Glutamatergic neuron (in vitro differentiated cells): Measurements from ENCODE around the gene NEK1. TPM values are rescaled to one million over a fixed set of nuclear protein-coding genes. Genes with fewer than 3 reads are reported as not detected.
"Not testable (repeated sequence)": the region's sequence is repeated elsewhere in the genome, so short reads cannot be mapped to it uniquely, and the experiment has no call there.

Experiments used
- DNase-seq: peaks from one replicate; pipeline ENCODE4 v3.0.0; 2022
- H3K27ac Mint-ChIP-seq: one replicate; pipeline ENCODE4 v1.8.0; 2020; ENCODE audit warnings: mild to moderate bottlenecking, mixed read lengths, inconsistent platforms; ENCODE audit not compliant: unreplicated experiment
- H3K27me3 Mint-ChIP-seq: one replicate; pipeline ENCODE4 v1.8.0; 2020; ENCODE audit warnings: mild to moderate bottlenecking, moderate library complexity, mixed read lengths, inconsistent platforms; ENCODE audit not compliant: unreplicated experiment
- H3K36me3 Mint-ChIP-seq: one replicate; pipeline ENCODE4 v1.8.0; 2020; ENCODE audit warnings: mild to moderate bottlenecking, mixed read lengths, inconsistent platforms; ENCODE audit not compliant: unreplicated experiment
- H3K4me1 Mint-ChIP-seq: one replicate; pipeline ENCODE4 v1.8.0; 2020; ENCODE audit warnings: mild to moderate bottlenecking, low read depth, mixed read lengths, inconsistent platforms; ENCODE audit not compliant: unreplicated experiment
- H3K4me3 Mint-ChIP-seq: one replicate; pipeline ENCODE4 v1.8.0; 2020; ENCODE audit warnings: mild to moderate bottlenecking, mixed read lengths, inconsistent platforms; ENCODE audit not compliant: unreplicated experiment
- H3K9me3 Mint-ChIP-seq: one replicate; pipeline ENCODE4 v1.8.0; 2020; ENCODE audit warnings: mild to moderate bottlenecking, moderate library complexity, mixed read lengths, inconsistent platforms; ENCODE audit not compliant: unreplicated experiment
- total RNA-seq: library from RNA; stranded (reverse); fragmentation: NEBNext Ultra II Directional; extraction: Animal tissue kit (Norgen Biotek cat#: 25700); gene quantifications from one replicate; pipeline ENCODE4 v1.2.1, GENCODE V29; 2021; ENCODE audit not compliant: unreplicated experiment
- TF ChIP-seq, protein P1 (sequence below): fragments of 200-600 bp; sonication (generic); IDR thresholded peaks from one replicate; pipeline ENCODE4 v1.5.0; 2021; ENCODE audit not compliant: partially characterized antibody, unreplicated experiment

NEK1 gene
- total RNA-seq, 1 donor from 2014 or later: 23.2 TPM

DNA sequence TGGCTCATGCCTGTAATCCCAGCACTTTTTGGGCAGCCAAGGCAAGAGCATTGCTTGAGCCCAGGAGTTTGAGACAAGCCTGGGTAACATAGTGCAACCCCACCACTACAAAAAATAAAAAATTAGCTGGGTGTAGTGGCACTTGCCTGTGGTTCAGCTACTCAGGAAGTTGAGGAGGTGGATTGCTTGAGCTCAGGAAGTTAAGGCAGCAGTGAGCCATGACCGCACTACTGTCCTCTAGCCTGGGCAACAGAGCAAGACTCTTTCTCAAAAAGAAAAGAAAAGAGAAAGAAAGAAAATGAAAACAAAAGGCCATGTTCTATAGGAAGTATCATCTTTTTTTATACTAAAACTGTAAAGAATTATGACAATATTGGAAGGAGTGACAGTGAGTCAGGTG, 38.5 kb downstream of the NEK1 start:
- Mint-ChIP-seq H3K9me3 (peaks cover 1% of the 10 kb centered on the region), H3K36me3 (peaks cover 5% of the 10 kb centered on the region), H3K27me3 (peaks cover 3% of the 10 kb centered on the region), H3K27ac (no peak overlapping the region), H3K4me3 (no peak overlapping the region), H3K4me1 (peaks cover 4% of the 10 kb centered on the region)
- DNase-seq: no peak
- TF ChIP-seq, protein P1, sequence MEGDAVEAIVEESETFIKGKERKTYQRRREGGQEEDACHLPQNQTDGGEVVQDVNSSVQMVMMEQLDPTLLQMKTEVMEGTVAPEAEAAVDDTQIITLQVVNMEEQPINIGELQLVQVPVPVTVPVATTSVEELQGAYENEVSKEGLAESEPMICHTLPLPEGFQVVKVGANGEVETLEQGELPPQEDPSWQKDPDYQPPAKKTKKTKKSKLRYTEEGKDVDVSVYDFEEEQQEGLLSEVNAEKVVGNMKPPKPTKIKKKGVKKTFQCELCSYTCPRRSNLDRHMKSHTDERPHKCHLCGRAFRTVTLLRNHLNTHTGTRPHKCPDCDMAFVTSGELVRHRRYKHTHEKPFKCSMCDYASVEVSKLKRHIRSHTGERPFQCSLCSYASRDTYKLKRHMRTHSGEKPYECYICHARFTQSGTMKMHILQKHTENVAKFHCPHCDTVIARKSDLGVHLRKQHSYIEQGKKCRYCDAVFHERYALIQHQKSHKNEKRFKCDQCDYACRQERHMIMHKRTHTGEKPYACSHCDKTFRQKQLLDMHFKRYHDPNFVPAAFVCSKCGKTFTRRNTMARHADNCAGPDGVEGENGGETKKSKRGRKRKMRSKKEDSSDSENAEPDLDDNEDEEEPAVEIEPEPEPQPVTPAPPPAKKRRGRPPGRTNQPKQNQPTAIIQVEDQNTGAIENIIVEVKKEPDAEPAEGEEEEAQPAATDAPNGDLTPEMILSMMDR: no peak

GRCh38 chr4:169571435-169571834, 40.9 kb downstream of the NEK1 start:
- DNase-seq: no peak
- H3K27ac Mint-ChIP-seq: peak overlapping the region; percentile 84
- no peak overlapping the region for H3K4me3 Mint-ChIP-seq
- peaks cover 3% of the 10 kb centered on the region for H3K27me3 Mint-ChIP-seq
- TF ChIP-seq, protein P1: no peak
- peaks cover 7% of the 10 kb centered on the region for H3K4me1 Mint-ChIP-seq
- H3K9me3 Mint-ChIP-seq: peaks cover 5% of the 10 kb centered on the region
- H3K36me3 Mint-ChIP-seq: peaks cover 5% of the 10 kb centered on the region

GRCh38 chr4:169571012-169571411, 41.4 kb downstream of the NEK1 start:
- not testable (repeated sequence) for DNase-seq, H3K4me3 Mint-ChIP-seq
- peak overlapping the region; percentile 84 for H3K27ac Mint-ChIP-seq

DNA sequence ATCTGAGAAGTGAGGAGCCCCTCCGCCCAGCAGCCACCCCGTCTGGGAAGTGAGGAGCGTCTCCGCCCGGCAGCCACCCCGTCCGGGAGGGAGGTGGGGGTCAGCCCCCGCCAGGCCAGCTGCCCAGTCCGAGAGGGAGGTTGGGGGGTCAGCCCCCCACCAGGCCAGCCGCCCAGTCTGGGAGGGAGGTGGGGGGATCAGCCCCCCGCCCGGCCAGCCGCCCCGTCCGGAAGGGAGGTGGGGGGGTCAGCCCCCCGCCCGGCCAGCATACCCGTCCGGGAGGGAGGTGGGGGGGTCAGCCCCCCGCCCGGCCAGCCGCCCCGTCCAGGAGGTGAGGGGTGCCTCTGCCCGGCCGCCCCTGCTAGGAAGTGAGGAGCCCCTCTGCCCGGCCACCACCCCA, 42.1 kb downstream of the NEK1 start:
- H3K27ac Mint-ChIP-seq: peak overlapping the region; percentile 43
- peak; percentile 21 for DNase-seq
- not testable (repeated sequence) for H3K27me3 Mint-ChIP-seq, H3K9me3 Mint-ChIP-seq, H3K36me3 Mint-ChIP-seq, H3K4me3 Mint-ChIP-seq
- H3K4me1 Mint-ChIP-seq: peaks cover 15% of the 10 kb centered on the region

More at GRCh38 chr4:169571012-169571411, 41.4 kb downstream of the NEK1 start:
- H3K9me3 Mint-ChIP-seq, H3K36me3 Mint-ChIP-seq, H3K4me1 Mint-ChIP-seq, H3K27me3 Mint-ChIP-seq: not testable (repeated sequence)

DNA sequence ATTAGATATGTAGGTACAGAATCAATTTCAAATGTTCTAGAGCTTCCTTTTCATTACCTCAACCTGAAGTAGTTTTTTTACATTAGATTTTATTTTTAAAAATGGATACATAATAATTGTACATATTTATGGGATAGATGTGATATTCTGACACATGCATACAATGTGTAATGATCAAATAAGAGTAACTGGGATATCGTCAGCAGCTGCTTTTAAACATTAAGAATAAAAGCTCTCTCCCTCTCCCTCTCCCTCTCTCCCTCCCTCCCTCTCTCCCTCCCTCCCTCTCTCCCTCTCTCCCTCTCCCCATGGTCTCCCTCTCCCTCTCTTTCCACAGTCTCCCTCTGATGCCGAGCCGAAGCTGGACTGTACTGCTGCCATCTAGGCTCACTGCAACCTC, 43.2 kb downstream of the NEK1 start:
- not testable (repeated sequence) for H3K27me3 Mint-ChIP-seq, H3K4me3 Mint-ChIP-seq, H3K36me3 Mint-ChIP-seq, DNase-seq, H3K27ac Mint-ChIP-seq, H3K9me3 Mint-ChIP-seq
- peaks cover 21% of the 10 kb centered on the region for H3K4me1 Mint-ChIP-seq

- DNase-seq: no peak
- Mint-ChIP-seq H3K4me3 (no peak overlapping the region), H3K4me1 (peaks cover 21% of the 10 kb centered on the region), H3K9me3 (peaks cover 8% of the 10 kb centered on the region), H3K27me3 (peaks cover 3% of the 10 kb centered on the region), H3K36me3 (no peaks in the 10 kb centered on the region), H3K27ac (peak overlapping the region; percentile 11)
- TF ChIP-seq, protein P1: no peak
Observed at GRCh38 chr4:169567916-169568315, 44.5 kb downstream of the NEK1 start.
